CD4-positive, alpha-beta T cell (primary cell): ENCODE data around the gene SCGB1D4. TPM values are rescaled to one million over a fixed set of nuclear protein-coding genes. Genes with fewer than 3 reads are reported as not detected.

Source experiments
- ATAC-seq: fragments of 200-7000 bp; cut with Tn5 transposase; one replicate; pipeline ENCODE4 v1.10.0; 2022; ENCODE audit warnings: mild to moderate bottlenecking; ENCODE audit not compliant: poor library complexity
- CTCF ChIA-PET: fragments of 350-600 bp; sonication (Branson Sonifier 250); formaldehyde crosslinking; loops from one replicate; lab custom pipeline; 2021; ENCODE audit warnings: antibody characterized with exemption, inconsistent platforms; lab: Charles Lee
- POLR2A ChIA-PET: fragments of 350-600 bp; sonication (Branson Sonifier 250); formaldehyde crosslinking; loops from one replicate; lab custom pipeline; 2021; ENCODE audit warnings: antibody characterized with exemption, inconsistent platforms; lab: Charles Lee
- DNase-seq, 14 experiments: peaks; one replicate each; pipeline ENCODE4 v3.0.0-alpha.2; 2013 to 2020; ENCODE audit warnings: mixed read lengths in 2 of 14
- H3K27ac ChIP-seq, 2 donors: one replicate each; pipeline versions ENCODE4 v1.5.1 to v1.7.0; 2013; ENCODE audit warnings: low read length in 2 of 2, low read depth in 1 of 2, mild to moderate bottlenecking in 1 of 2
- H3K27me3 ChIP-seq, 2 experiments: 1 replicate in 1 of 2; 2 replicates in 1 of 2; pipeline versions ENCODE4 v1.6.1 to v1.7.0; 2013; ENCODE audit warnings: low read length in 2 of 2, control low read depth in 1 of 2, mild to moderate bottlenecking in 1 of 2, moderate library complexity in 1 of 2; ENCODE audit not compliant: insufficient read depth in 2 of 2, control insufficient read depth in 1 of 2
- H3K36me3 ChIP-seq: one replicate; pipeline ENCODE4 v1.6.1; 2013; ENCODE audit warnings: low read length, control low read depth; ENCODE audit not compliant: insufficient read depth
- H3K4me1 ChIP-seq: one replicate; pipeline ENCODE4 v1.6.1; 2013; ENCODE audit warnings: low read length, control low read depth; ENCODE audit not compliant: insufficient read depth
- H3K4me3 ChIP-seq: one replicate; pipeline ENCODE4 v1.5.1; 2013; ENCODE audit warnings: mild to moderate bottlenecking, low read length, moderate library complexity
- H3K9me3 ChIP-seq, 2 experiments: 1 replicate in 1 of 2; 2 replicates in 1 of 2; pipeline versions ENCODE4 v1.6.1 to v1.7.0; 2013; ENCODE audit warnings: low read length in 2 of 2, mild to moderate bottlenecking in 2 of 2, control low read depth in 1 of 2, moderate library complexity in 1 of 2; ENCODE audit not compliant: control insufficient read depth in 1 of 2, insufficient read depth in 1 of 2
- H3K27ac Mint-ChIP-seq: one replicate; pipeline ENCODE4 v1.8.0; 2020; ENCODE audit warnings: mixed read lengths
- H3K27me3 Mint-ChIP-seq: one replicate; pipeline ENCODE4 v1.8.0; 2021; ENCODE audit warnings: mixed read lengths
- H3K36me3 Mint-ChIP-seq: one replicate; pipeline ENCODE4 v1.8.0; 2021; ENCODE audit warnings: low read depth, mixed read lengths
- H3K4me1 Mint-ChIP-seq: one replicate; pipeline ENCODE4 v1.8.0; 2021; ENCODE audit warnings: low read depth, mixed read lengths
- H3K4me3 Mint-ChIP-seq: one replicate; pipeline ENCODE4 v1.8.0; 2020; ENCODE audit warnings: mild to moderate bottlenecking, mixed read lengths
- H3K9me3 Mint-ChIP-seq: one replicate; pipeline ENCODE4 v1.8.0; 2020; ENCODE audit warnings: mixed read lengths
- CTCF ChIP-seq: fragments of 200-600 bp; IDR thresholded peaks from one replicate; pipeline ENCODE4 v1.8.0; 2022; ENCODE audit warnings: antibody characterized with exemption, mild to moderate bottlenecking
- intact Hi-C, 2 experiments: fragments of 100-400 bp; cut with DNase I in 1 of 2; cut with micrococcal nuclease in 1 of 2; formaldehyde crosslinking; loops; one replicate each; pipeline versions ENCODE4 v1.15.1 to v1.9.0; 2023 to 2025; cut with DNase I, micrococcal nuclease
- total RNA-seq, 174 experiments: library from RNA in 2 of 174; stranded (reverse) in 2 of 174; gene quantifications; one replicate each; pipeline ENCODE4 v1.2.3 and lab custom pipeline; 2021 to 2026

Gene SCGB1D4
- total RNA-seq, 2 experiments from 2014 or later: not detected

- no peaks in the 10 kb centered on the region for H3K36me3 Mint-ChIP-seq
- Histone ChIP-seq H3K9me3 (no peaks in the 10 kb centered on the region), H3K27me3 (no peaks in the 10 kb centered on the region), H3K36me3 (no peaks in the 10 kb centered on the region), H3K4me1 (no peaks in the 10 kb centered on the region), H3K4me3 (no peak overlapping the region), H3K27ac (no peak overlapping the region)
- ATAC-seq (no peak), DNase-seq (no peak)
- peaks cover 10% of the 10 kb centered on the region for H3K27me3 Mint-ChIP-seq
- CTCF ChIA-PET: no interaction called here
- TF ChIP-seq CTCF: no peak
- H3K4me1 Mint-ChIP-seq: no peaks in the 10 kb centered on the region
- H3K9me3 Mint-ChIP-seq: no peaks in the 10 kb centered on the region
- H3K4me3 Mint-ChIP-seq: no peak overlapping the region
- H3K27ac Mint-ChIP-seq: no peak overlapping the region
- POLR2A ChIA-PET: no interaction called here
- intact Hi-C loops: no loop called here
These were observed 25.0 kb downstream of the SCGB1D4 start for GRCh38 chr11:62273789-62274275.

DNA sequence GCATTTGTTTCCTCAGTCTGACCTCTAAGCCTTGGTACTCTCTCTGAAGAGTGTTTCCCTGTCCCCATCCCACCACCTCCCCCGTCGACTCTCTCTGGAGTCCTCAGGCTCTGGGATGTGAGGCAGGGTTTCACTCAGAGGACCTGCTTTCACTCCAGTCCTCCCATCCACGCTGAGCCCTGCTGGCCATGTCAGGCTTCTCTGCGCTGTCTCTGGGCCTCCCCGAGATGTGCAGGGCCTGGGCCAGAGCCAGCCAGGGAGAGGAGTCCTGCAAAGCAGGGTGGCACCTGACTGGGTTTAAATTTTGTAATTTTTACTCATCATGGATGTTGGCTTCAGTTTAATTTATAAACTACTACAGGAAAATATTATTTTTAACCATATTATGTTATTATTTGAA lies 25.6 kb downstream of the SCGB1D4 start:
- Mint-ChIP-seq H3K4me1 (no peaks in the 10 kb centered on the region), H3K36me3 (no peaks in the 10 kb centered on the region), H3K27me3 (peaks cover 10% of the 10 kb centered on the region), H3K9me3 (no peaks in the 10 kb centered on the region), H3K4me3 (no peak overlapping the region), H3K27ac (no peak overlapping the region)
- ChIA-PET CTCF (no interaction called here), POLR2A (interaction anchor here (0.7 kb wide), 1 partner anchor 10 kb away, joined by 3 read pairs; no protein-coding TSS in a partner anchor)
- H3K4me1 ChIP-seq: no peaks in the 10 kb centered on the region
- no peaks in the 10 kb centered on the region for H3K9me3 ChIP-seq
- no peaks in the 10 kb centered on the region for H3K27me3 ChIP-seq
- H3K4me3 ChIP-seq: no peak overlapping the region
- no peak for TF ChIP-seq CTCF
- DNase-seq: no peak
- intact Hi-C loops: no loop called here
- H3K36me3 ChIP-seq: no peaks in the 10 kb centered on the region
- ATAC-seq: no peak
- H3K27ac ChIP-seq: no peak overlapping the region

- ChIA-PET CTCF (no interaction called here), POLR2A (no interaction called here)
- no peak for DNase-seq
- Mint-ChIP-seq H3K9me3 (no peaks in the 10 kb centered on the region), H3K4me1 (no peaks in the 10 kb centered on the region), H3K27ac (no peak within 1 kb of the TSS), H3K36me3 (no peaks in the 10 kb centered on the region), H3K27me3 (peaks cover 31% of the 10 kb centered on the region), H3K4me3 (no peak within 1 kb of the TSS)
- no peak for ATAC-seq
- intact Hi-C loops: no loop called here
- Histone ChIP-seq H3K27me3 (no peaks in the 10 kb centered on the region), H3K4me3 (no peak within 1 kb of the TSS), H3K4me1 (no peaks in the 10 kb centered on the region), H3K9me3 (no peaks in the 10 kb centered on the region), H3K36me3 (no peaks in the 10 kb centered on the region), H3K27ac (no peak within 1 kb of the TSS)
- no peak for TF ChIP-seq CTCF
These were observed 29.1 kb downstream of the SCGB1D4 start, which contains the start of gene SCGB2A2 for GRCh38 chr11:62269654-62270278. SCGB2A2 (plus strand) TSS chr11:62270158; CDS start chr11:62270217, 59 bp downstream.
